ENCODE measurements around the gene GZMH.

- TF ChIP-seq, protein P1, sequence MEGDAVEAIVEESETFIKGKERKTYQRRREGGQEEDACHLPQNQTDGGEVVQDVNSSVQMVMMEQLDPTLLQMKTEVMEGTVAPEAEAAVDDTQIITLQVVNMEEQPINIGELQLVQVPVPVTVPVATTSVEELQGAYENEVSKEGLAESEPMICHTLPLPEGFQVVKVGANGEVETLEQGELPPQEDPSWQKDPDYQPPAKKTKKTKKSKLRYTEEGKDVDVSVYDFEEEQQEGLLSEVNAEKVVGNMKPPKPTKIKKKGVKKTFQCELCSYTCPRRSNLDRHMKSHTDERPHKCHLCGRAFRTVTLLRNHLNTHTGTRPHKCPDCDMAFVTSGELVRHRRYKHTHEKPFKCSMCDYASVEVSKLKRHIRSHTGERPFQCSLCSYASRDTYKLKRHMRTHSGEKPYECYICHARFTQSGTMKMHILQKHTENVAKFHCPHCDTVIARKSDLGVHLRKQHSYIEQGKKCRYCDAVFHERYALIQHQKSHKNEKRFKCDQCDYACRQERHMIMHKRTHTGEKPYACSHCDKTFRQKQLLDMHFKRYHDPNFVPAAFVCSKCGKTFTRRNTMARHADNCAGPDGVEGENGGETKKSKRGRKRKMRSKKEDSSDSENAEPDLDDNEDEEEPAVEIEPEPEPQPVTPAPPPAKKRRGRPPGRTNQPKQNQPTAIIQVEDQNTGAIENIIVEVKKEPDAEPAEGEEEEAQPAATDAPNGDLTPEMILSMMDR (IDR thresholded peaks at IDR 0.05), result no peak
- no peak for TF ChIP-seq EP300 (IDR thresholded peaks at IDR 0.05)
- no peak for TF ChIP-seq POLR2A (IDR thresholded peaks at IDR 0.05)
Measured at GRCh38 chr14:24631749-24632335, 22.4 kb upstream of the GZMH start.

Measured in ovary (tissue), 3 donors.